ENCODE data around the gene KIF9. TPM values are rescaled to one million over a fixed set of nuclear protein-coding genes. Genes with fewer than 3 reads are reported as not detected.
A peak's percentile ranks its signal among the peaks of the same experiment; 100 is the strongest.
"Not testable (repeated sequence)": the region's sequence is repeated elsewhere in the genome, so short reads cannot be mapped to it uniquely, and the experiment has no call there.

The KIF9 gene
- 1 to 10 TPM; 6.8 to 9.9 (median 8.8) TPM for total RNA-seq
- polyA plus RNA-seq: 13.2 TPM
- long read RNA-seq, donor 1, partial matches to known transcripts: 2 of 9 reads
- long read RNA-seq, donor 1, other reads (novel, unspliced or antisense): 3 of 9 reads
- long read RNA-seq, donor 2, partial matches to known transcripts: 0 of 1 reads
- long read RNA-seq, donor 2, other reads (novel, unspliced or antisense): 0 of 1 reads
- long read RNA-seq, donor 3, partial matches to known transcripts: 2 of 13 reads
- long read RNA-seq, donor 3, other reads (novel, unspliced or antisense): 6 of 13 reads
- long read RNA-seq, donor 4, partial matches to known transcripts: 0 of 1 reads
- long read RNA-seq, donor 4, other reads (novel, unspliced or antisense): 0 of 1 reads

DNA sequence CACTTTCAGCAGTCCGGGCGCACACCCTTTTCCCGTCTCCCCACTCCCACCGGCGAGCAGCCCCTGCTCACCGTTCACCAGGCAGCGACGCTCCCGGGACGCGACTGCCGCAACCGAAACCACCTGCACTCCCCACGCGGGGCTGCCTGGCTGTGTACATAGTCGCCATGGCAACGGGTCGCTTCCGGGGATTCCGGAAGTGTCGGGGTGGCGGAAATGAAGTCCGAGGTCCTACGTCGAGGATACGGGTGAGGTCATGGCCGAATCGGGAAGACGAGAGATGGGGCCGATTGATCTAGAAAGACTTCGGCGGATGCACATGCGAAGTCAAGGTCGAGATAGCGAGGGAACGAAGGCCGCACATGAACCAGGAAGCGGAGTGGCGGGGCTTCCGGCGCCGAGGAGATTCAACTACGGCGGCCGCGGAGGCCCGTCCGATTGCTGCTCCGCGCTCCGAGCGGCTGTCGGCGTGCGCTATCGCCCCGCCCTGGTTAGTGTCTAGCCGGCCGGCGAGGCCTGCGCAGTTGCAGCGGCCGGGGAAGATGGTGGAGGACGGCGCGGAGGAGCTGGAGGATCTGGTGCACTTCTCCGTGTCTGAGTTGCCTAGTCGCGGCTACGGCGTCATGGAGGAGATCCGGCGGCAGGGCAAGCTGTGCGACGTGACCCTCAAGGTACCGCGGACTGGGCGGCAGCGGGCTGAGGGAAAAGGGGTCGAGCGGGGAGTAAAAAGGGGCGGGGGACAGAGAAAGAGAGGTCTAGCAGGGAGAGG is at the start of gene KIF9, which contains the start of gene KLHL18:
Gene KIF9, minus strand, starts transcription at position 376 of the 769 bp plus-strand sequence. CDS start 5,425 bp downstream, outside the sequence.
Gene KLHL18, plus strand, starts transcription at position 521 of the 769 bp plus-strand sequence. Its CDS starts 22 bp downstream, at position 543.
- DNase-seq (peak; percentile 94 to 97 (median 97)), ATAC-seq (peak; percentile 97 to 98)
- H3K4me3 ChIP-seq (ENCODE audit: low read length): peak within 1 kb of the TSS; percentile 79
- WGBS: under 1% methylated on average over 82 of the region's 82 CpGs
- no peaks in the 10 kb centered on the region for H3K27me3 ChIP-seq (ENCODE audit: control insufficient read depth, insufficient read depth)
- intact Hi-C loops (cut with DNase I): no loop called here
- no peaks in the 10 kb centered on the region for H3K9me3 ChIP-seq (ENCODE audit: control insufficient read depth, low read length)
- peak within 1 kb of the TSS; percentile 90 for H3K27ac ChIP-seq (ENCODE audit: low read length)
- no peaks in the 10 kb centered on the region for H3K4me1 ChIP-seq (ENCODE audit: control insufficient read depth, insufficient read depth, low read length)

DNA sequence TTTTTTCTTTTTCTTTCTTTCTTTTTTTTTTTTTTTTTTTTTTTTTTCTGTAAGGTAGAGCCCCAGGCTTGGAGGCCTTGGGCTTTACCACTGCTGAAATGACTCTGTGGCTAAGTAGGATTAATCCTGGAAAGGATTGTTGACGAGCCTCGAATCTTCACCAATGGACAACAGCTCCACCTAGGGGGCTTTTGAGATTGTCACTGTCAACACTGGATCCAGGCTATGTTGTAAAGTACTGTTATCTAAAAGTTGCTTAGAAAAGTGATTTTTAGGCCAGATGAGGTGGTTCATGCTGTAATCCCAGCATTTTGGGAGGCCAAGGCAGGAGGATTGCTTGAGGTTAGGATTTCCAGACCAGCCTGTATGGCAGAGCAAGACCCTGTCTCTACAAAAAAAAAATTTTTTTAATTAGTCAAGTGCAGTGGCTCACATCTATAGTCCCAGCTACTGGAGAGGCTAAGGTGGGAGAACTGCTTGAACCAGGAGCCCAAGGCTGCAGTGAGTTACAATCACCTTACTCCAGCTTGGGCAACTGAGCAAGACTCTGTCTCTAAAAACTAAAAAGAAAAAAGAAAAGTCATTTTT is 41.8 kb upstream of the KIF9 start:
- intact Hi-C loops (cut with DNase I): loop anchor here in 2 of 4 donors (5.0 to 10.0 kb wide), 4 partner anchors 37 to 620 kb away; partner anchors contain the start of gene TMIE (in 1 of the 2)
- WGBS: under 1% methylated on average over 2 of the region's 2 CpGs
- Histone ChIP-seq H3K4me1 (ENCODE audit: control insufficient read depth, insufficient read depth, low read length) (peaks cover 3% of the 10 kb centered on the region), H3K27ac (ENCODE audit: low read length) (no peak overlapping the region), H3K27me3 (ENCODE audit: control insufficient read depth, insufficient read depth) (no peaks in the 10 kb centered on the region), H3K4me3 (ENCODE audit: low read length) (no peak overlapping the region), H3K9me3 (ENCODE audit: control insufficient read depth, low read length) (no peaks in the 10 kb centered on the region)
- DNase-seq (peak in 2 of 3 donors; percentile 29 to 49), ATAC-seq (peak; percentile 87 to 90)

DNA sequence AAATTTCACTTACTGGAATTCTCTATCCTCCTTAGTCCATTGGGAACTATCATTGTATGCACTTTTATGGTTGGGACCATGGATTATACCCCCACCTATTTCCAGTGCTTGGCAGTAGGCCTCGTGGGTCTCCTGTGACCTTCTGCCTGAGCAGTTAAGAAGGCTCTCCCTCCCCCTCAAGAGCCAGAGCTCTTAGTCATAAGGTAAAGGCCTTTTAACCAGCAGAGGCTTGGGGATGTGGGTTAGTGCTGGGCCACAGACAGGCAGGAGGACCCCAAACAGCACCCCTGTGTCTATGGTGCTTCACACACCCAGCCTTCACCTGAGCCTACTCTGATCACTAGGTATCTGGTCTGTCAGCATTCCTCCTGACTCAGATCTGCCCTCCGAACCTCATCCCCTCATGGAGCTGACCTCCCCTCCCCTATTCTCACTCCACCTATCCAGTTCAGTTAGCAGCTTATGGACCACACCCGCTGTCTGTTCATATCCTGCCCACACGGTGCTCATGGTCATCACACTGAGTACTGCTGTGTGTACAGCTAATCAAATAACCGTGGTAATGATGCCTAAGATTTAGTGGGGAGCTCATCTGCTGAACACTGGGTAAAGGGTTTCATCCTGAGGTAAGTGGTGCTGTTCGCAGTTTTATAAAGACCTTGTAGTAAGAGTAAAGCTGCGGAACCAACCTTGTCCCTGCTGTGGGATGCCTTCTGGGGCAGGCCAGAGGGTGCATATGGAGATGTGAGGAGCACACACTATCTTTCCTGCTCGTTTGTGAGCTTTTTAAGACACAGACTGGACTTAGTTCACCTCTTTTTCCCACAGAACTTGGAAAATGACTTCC is 41.1 kb upstream of the KIF9 start:
- intact Hi-C loops (cut with DNase I): loop anchor here in 2 of 4 donors (5.0 to 10.0 kb wide), 4 partner anchors 36 to 619 kb away; partner anchors contain the start of gene TMIE (in 1 of the 2)
- WGBS: 82% methylated on average over 8 of the region's 8 CpGs
- ATAC-seq (peak in 1 of 2 donors; percentile 17), DNase-seq (no peak)
- peaks cover 7% of the 10 kb centered on the region for H3K4me1 ChIP-seq (ENCODE audit: control insufficient read depth, insufficient read depth, low read length)
- H3K9me3 ChIP-seq (ENCODE audit: control insufficient read depth, low read length): no peaks in the 10 kb centered on the region
- H3K27me3 ChIP-seq (ENCODE audit: control insufficient read depth, insufficient read depth): no peaks in the 10 kb centered on the region
- no peak overlapping the region for H3K4me3 ChIP-seq (ENCODE audit: low read length)
- H3K27ac ChIP-seq (ENCODE audit: low read length): no peak overlapping the region

DNA sequence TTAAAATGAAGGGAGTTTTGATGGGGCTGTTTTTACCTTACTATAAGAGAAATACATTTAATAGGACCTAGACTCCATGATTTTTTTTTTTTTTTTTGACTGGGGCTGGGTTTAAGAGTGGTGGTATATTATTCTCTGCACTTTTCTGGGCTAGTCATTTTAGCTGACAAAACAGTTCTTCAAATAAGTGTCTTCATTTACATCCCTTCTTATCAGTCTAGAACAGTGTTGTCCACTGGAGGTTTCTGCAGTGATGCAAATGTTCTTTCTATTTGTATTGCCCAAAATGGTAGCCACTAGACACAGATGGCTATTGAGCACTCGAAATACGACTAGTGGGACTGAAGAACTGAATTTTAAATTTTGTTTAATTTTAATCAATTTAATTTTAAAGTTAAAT is 37.4 kb upstream of the KIF9 start:
- ATAC-seq (no peak), DNase-seq (no peak)
- 49% methylated on average over 2 of the region's 2 CpGs for WGBS
- intact Hi-C loops (cut with DNase I): loop anchor here in 2 of 4 donors (5.0 to 10.0 kb wide), 4 partner anchors 33 to 615 kb away; partner anchors contain the start of gene TMIE (in 1 of the 2)
- H3K27ac ChIP-seq (ENCODE audit: low read length): no peak overlapping the region
- no peaks in the 10 kb centered on the region for H3K9me3 ChIP-seq (ENCODE audit: control insufficient read depth, low read length)
- H3K27me3 ChIP-seq (ENCODE audit: control insufficient read depth, insufficient read depth): no peaks in the 10 kb centered on the region
- no peak overlapping the region for H3K4me3 ChIP-seq (ENCODE audit: low read length)
- peaks cover 9% of the 10 kb centered on the region for H3K4me1 ChIP-seq (ENCODE audit: control insufficient read depth, insufficient read depth, low read length)

GRCh38 chr3:47318916-47319315 is 36.3 kb upstream of the KIF9 start:
- H3K4me3 ChIP-seq (ENCODE audit: low read length): no peak overlapping the region
- H3K9me3 ChIP-seq (ENCODE audit: control insufficient read depth, low read length): no peaks in the 10 kb centered on the region
- H3K27ac ChIP-seq (ENCODE audit: low read length): no peak overlapping the region
- H3K27me3 ChIP-seq (ENCODE audit: control insufficient read depth, insufficient read depth): no peaks in the 10 kb centered on the region
- intact Hi-C loops (cut with DNase I): no loop called here
- WGBS: 35% methylated on average over 1 of the region's 1 CpG
- ATAC-seq (peak; percentile 51 to 58), DNase-seq (no peak)
- peaks cover 9% of the 10 kb centered on the region for H3K4me1 ChIP-seq (ENCODE audit: control insufficient read depth, insufficient read depth, low read length)

DNA sequence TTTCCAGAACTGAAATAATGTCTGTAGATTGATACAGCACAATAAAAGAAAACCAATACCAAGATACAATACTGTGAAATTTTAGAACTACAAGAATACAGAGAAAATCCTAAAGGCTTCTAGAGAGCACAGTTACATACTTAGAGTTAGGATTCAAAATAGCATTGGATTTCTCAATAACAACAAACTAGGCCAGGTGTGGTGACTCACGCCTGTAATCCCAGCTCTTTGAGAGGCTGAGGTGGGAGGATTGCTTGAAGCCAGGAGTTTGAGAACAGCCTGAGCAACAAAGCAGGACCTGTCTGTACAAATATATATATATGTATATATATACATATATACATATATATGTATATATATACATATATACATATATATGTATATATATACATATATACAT is 33.6 kb upstream of the KIF9 start:
- ATAC-seq: not testable (repeated sequence)

GRCh38 chr3:47315069-47315647 is 32.6 kb upstream of the KIF9 start:
- intact Hi-C loops (cut with DNase I): no loop called here
- peak; percentile 49 to 64 for ATAC-seq
- H3K27ac ChIP-seq (ENCODE audit: low read length): no peak overlapping the region

More for the DNA sequence above, 33.6 kb upstream of the KIF9 start:
- DNase-seq; H3K27me3 ChIP-seq (ENCODE audit: control insufficient read depth, insufficient read depth); H3K27ac ChIP-seq (ENCODE audit: low read length); H3K4me3 ChIP-seq (ENCODE audit: low read length); intact Hi-C loops (cut with DNase I); H3K9me3 ChIP-seq (ENCODE audit: control insufficient read depth, low read length); H3K4me1 ChIP-seq (ENCODE audit: control insufficient read depth, insufficient read depth, low read length): not testable (repeated sequence)
- WGBS: 91% methylated on average over 1 of the region's 1 CpG

DNA sequence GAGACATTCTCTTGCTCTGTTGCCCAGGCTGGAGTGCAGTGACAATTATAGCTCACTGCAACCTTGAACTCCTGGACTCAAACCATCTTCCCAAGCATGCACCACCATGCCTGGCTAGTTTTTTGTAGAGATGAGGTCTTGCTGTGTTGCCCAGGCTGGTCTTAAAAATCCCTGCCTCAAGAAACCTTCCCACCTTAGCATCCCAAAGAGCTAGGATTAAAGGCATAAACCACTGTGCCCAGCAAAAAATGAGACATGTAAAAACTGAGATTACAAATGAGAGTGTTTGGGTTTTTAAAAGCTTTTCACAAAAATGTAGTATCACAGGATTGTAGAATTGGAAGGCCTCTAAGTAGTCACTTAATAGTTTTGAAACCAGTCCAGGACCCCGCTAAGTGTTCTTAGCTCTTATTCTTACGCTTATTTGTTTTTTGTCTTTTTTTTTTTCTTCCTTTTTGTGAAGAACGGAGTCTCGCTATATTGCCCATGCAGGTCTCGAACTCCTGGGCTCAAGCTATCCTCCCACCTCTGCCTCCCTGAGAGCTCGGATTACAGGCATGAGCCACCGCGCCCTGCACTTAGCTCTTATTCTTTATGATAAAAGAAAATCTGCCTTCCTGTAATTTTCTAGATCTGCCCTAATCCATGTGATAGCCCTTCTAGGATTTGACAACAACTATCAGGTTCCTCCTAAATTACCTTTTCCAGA is 31.6 kb upstream of the KIF9 start:
- Histone ChIP-seq H3K4me3 (ENCODE audit: low read length) (no peak overlapping the region), H3K27me3 (ENCODE audit: control insufficient read depth, insufficient read depth) (no peaks in the 10 kb centered on the region), H3K27ac (ENCODE audit: low read length) (no peak overlapping the region), H3K4me1 (ENCODE audit: control insufficient read depth, insufficient read depth, low read length) (peaks cover 4% of the 10 kb centered on the region), H3K9me3 (ENCODE audit: control insufficient read depth, low read length) (no peaks in the 10 kb centered on the region)
- no peak for ATAC-seq
- intact Hi-C loops (cut with DNase I): no loop called here
- 89% methylated on average over 8 of the region's 8 CpGs for WGBS
- DNase-seq: no peak

More at GRCh38 chr3:47315069-47315647, 32.6 kb upstream of the KIF9 start:
- no peak overlapping the region for H3K4me3 ChIP-seq (ENCODE audit: low read length)
- 48% methylated on average over 5 of the region's 5 CpGs for WGBS
- peaks cover 9% of the 10 kb centered on the region for H3K4me1 ChIP-seq (ENCODE audit: control insufficient read depth, insufficient read depth, low read length)
- DNase-seq: peak; percentile 30 to 72 (median 60)
- no peaks in the 10 kb centered on the region for H3K27me3 ChIP-seq (ENCODE audit: control insufficient read depth, insufficient read depth)
- no peaks in the 10 kb centered on the region for H3K9me3 ChIP-seq (ENCODE audit: control insufficient read depth, low read length)

GRCh38 chr3:47313341-47314055 is 30.9 kb upstream of the KIF9 start:
- Histone ChIP-seq H3K4me3 (ENCODE audit: low read length) (no peak overlapping the region), H3K4me1 (ENCODE audit: control insufficient read depth, insufficient read depth, low read length) (peaks cover 1% of the 10 kb centered on the region), H3K9me3 (ENCODE audit: control insufficient read depth, low read length) (no peaks in the 10 kb centered on the region), H3K27ac (ENCODE audit: low read length) (no peak overlapping the region), H3K27me3 (ENCODE audit: control insufficient read depth, insufficient read depth) (no peaks in the 10 kb centered on the region)
- 91% methylated on average over 1 of the region's 1 CpG for WGBS
- intact Hi-C loops (cut with DNase I): no loop called here
- ATAC-seq (no peak), DNase-seq (no peak)

Data from right cardiac atrium (tissue), 5 donors.